K562 (cell line): ENCODE results near the gene COL4A2. TPM values are rescaled to one million over a fixed set of nuclear protein-coding genes. Genes with fewer than 3 reads are reported as not detected.

ENCODE experiments used
- ATAC-seq: fragments of 200-7000 bp; cut with Tn5 transposase; 3 replicates; pipeline ENCODE4 v1.9.1; 2020; ENCODE audit warnings: moderate library complexity
- BruUV-seq: library from RNA; stranded (reverse); fragments of 400-500 nt; replicated peaks from 2 replicates; lab custom pipeline; 2021; lab: Mats Ljungman, UMichigan
- CTCF ChIA-PET: fragments of 300-600 bp; formaldehyde crosslinking; extraction: SDS; loops from one replicate; lab custom pipeline; 2021; ENCODE audit warnings: low intra/inter-chr PET ratio; lab: Yijun Ruan, JAX
- POLR2A ChIA-PET: fragments of 300-600, 350-650 bp; sonication (Branson Sonifier 250); formaldehyde crosslinking; extraction: SDS; loops from one replicate; lab custom pipeline; 2021; ENCODE audit warnings: antibody characterized with exemption, inconsistent platforms; lab: Yijun Ruan, JAX
- DNase-seq, 4 experiments: peaks; one replicate each; pipeline versions ENCODE4 v3.0.0 to v3.0.0-alpha.2; 2011 to 2018; ENCODE audit warnings: low spot score in 3 of 4, mixed read lengths in 3 of 4; ENCODE audit errors: extremely low read depth in 1 of 4
- FAIRE-seq: peaks from 2 replicates; lab custom pipeline; 2011; peaks lifted over from hg19 to GRCh38; lab: Jason Lieb, UNC
- H2AFZ ChIP-seq: 2 replicates; pipeline ENCODE4 v1.6.0; 2011; ENCODE audit warnings: low read depth, low read length, control low read depth, inconsistent platforms
- H3K27ac ChIP-seq: fragments of 200-600 bp; 3 replicates; pipeline ENCODE4 v1.8.0; 2011; ENCODE audit warnings: low read depth, mild to moderate bottlenecking, control low read depth, inconsistent platforms, low read length, moderate library complexity, mixed read lengths; ENCODE audit errors: extremely low read depth
- H3K27me3 ChIP-seq, 2 experiments: fragments of 300-600 bp in 1 of 2; 2 replicates in 1 of 2; 3 replicates in 1 of 2; pipeline versions ENCODE4 v1.6.0 to v1.8.0; 2011; ENCODE audit warnings: inconsistent platforms in 2 of 2, low read length in 2 of 2, mild to moderate bottlenecking in 1 of 2, mixed read lengths in 1 of 2, moderate library complexity in 1 of 2; ENCODE audit not compliant: control insufficient read depth in 2 of 2, insufficient read depth in 2 of 2
- H3K36me3 ChIP-seq: fragments of 300-600 bp; 3 replicates; pipeline ENCODE4 v1.8.0; 2011; ENCODE audit warnings: mild to moderate bottlenecking, low read length, inconsistent platforms; ENCODE audit not compliant: control insufficient read depth, insufficient read depth
- H3K4me1 ChIP-seq, 2 experiments: fragments of 200-600 bp in 1 of 2; replicated peaks in 1 of 2; 2 replicates in 1 of 2; 3 replicates in 1 of 2; pipeline versions ENCODE4 v1.5.1 to v1.8.0; 2011; ENCODE audit warnings: inconsistent platforms in 2 of 2, low read length in 2 of 2, mild to moderate bottlenecking in 1 of 2, mixed read lengths in 1 of 2, moderate library complexity in 1 of 2; ENCODE audit not compliant: control insufficient read depth in 2 of 2, insufficient read depth in 2 of 2
- H3K4me2 ChIP-seq: 2 replicates; pipeline ENCODE4 v1.6.1; 2011; ENCODE audit warnings: low read length, control low read depth, inconsistent platforms, mixed read lengths; ENCODE audit not compliant: insufficient read depth
- H3K4me3 ChIP-seq: fragments of 200-600 bp; sonication (generic), shearing (Covaris generic); 2 replicates; pipeline ENCODE4 v1.5.1; 2016; ENCODE audit warnings: control low read depth, inconsistent platforms
- H3K79me2 ChIP-seq: fragments of 200-600 bp; 3 replicates; pipeline ENCODE4 v1.8.0; 2011; ENCODE audit warnings: low read length, inconsistent platforms; ENCODE audit not compliant: control insufficient read depth, insufficient read depth
- H3K9ac ChIP-seq, 2 experiments: 2 replicates each; pipeline versions ENCODE4 v1.6.0 to v1.6.1; 2011; ENCODE audit warnings: low read depth in 2 of 2, low read length in 2 of 2, control low read depth in 1 of 2, inconsistent platforms in 1 of 2, mild to moderate bottlenecking in 1 of 2, mixed read lengths in 1 of 2; ENCODE audit not compliant: insufficient read depth in 1 of 2
- H3K9me1 ChIP-seq: one replicate; pipeline ENCODE4 v1.6.0; 2011; ENCODE audit warnings: inconsistent platforms, mild to moderate bottlenecking, low read length, moderate library complexity; ENCODE audit not compliant: control insufficient read depth, insufficient read depth
- H3K9me3 ChIP-seq: replicated peaks from 2 replicates; pipeline ENCODE4 v1.5.1; 2011; ENCODE audit warnings: low read depth, low read length, inconsistent platforms; ENCODE audit not compliant: control insufficient read depth, insufficient read depth
- H4K20me1 ChIP-seq: replicated peaks from 2 replicates; pipeline ENCODE4 v1.6.1; 2011; ENCODE audit warnings: low read length, inconsistent platforms, mixed read lengths; ENCODE audit not compliant: control insufficient read depth, insufficient read depth
- ELK1 ChIP-seq: sonication (generic); formaldehyde crosslinking; IDR thresholded peaks from 2 replicates; pipeline ENCODE4 v1.8.1; 2022; ENCODE audit warnings: missing genetic modification reagents
- NFIX ChIP-seq: fragments of 250-450 bp; sonication (Bioruptor Pico); IDR thresholded peaks from 2 replicates; pipeline ENCODE4 v1.4.0; 2020; ENCODE audit warnings: low read depth, mild to moderate bottlenecking, moderate library complexity
- NR3C1 ChIP-seq: sonication (generic); formaldehyde crosslinking; IDR thresholded peaks from 2 replicates; pipeline ENCODE4 v1.8.1; 2022; ENCODE audit warnings: missing genetic modification reagents
- PATZ1 ChIP-seq: fragments of 250-450 bp; sonication (Bioruptor Pico); IDR thresholded peaks from 2 replicates; pipeline ENCODE4 v1.5.0; 2020; ENCODE audit warnings: mild to moderate bottlenecking, borderline replicate concordance
- POLR2H ChIP-seq: IDR thresholded peaks from 2 replicates; pipeline ENCODE4 v1.6.1; 2016; ENCODE audit warnings: missing genetic modification characterization, low read depth, mild to moderate bottlenecking, control low read depth, missing compliant biosample characterization, moderate library complexity
- PURB ChIP-seq: sonication (generic); formaldehyde crosslinking; IDR thresholded peaks from 2 replicates; pipeline ENCODE4 v1.9.0; 2021; ENCODE audit warnings: low read depth, mild to moderate bottlenecking, missing genetic modification reagents
- RBM14 ChIP-seq: fragments of 200-400 bp; formaldehyde crosslinking; IDR thresholded peaks from 2 replicates; pipeline ENCODE4 v1.6.1; 2018; ENCODE audit warnings: low read depth, mild to moderate bottlenecking, low read length, moderate library complexity, borderline replicate concordance; ENCODE audit not compliant: insufficient read depth
- TCF7L2 ChIP-seq: fragments of 150-350 bp; IDR thresholded peaks from 2 replicates; pipeline ENCODE4 v1.6.1; 2016; ENCODE audit warnings: low read depth, mild to moderate bottlenecking, low read length, moderate library complexity
- WHSC1 ChIP-seq: IDR thresholded peaks from one replicate; pipeline ENCODE4 v1.6.1; 2012; ENCODE audit warnings: low read length, control low read depth, inconsistent platforms
- ZC3H11A ChIP-seq: IDR thresholded peaks from 2 replicates; pipeline ENCODE4 v1.6.1; 2012; ENCODE audit warnings: low read depth, low read length, improper control_type of control experiment
- ZFX ChIP-seq: sonication (generic); formaldehyde crosslinking; IDR thresholded peaks from 2 replicates; pipeline ENCODE4 v1.8.0; 2022; ENCODE audit warnings: mild to moderate bottlenecking, missing genetic modification reagents, moderate library complexity
- ZNF12 ChIP-seq: sonication (generic); formaldehyde crosslinking; IDR thresholded peaks from 2 replicates; pipeline ENCODE4 v1.4.0; 2020; ENCODE audit warnings: mild to moderate bottlenecking, missing genetic modification reagents
- ZNF280B ChIP-seq: fragments of 250-450 bp; sonication (Bioruptor Pico); IDR thresholded peaks from 2 replicates; pipeline ENCODE4 v1.5.1; 2021; ENCODE audit warnings: mild to moderate bottlenecking
- ZNF668 ChIP-seq: fragments of 250-450 bp; sonication (Bioruptor Pico); IDR thresholded peaks from 2 replicates; pipeline ENCODE4 v1.8.0; 2022; ENCODE audit warnings: mild to moderate bottlenecking, inconsistent platforms
- ZNF75A ChIP-seq: fragments of 450-650 bp; formaldehyde crosslinking; IDR thresholded peaks from 2 replicates; pipeline ENCODE4 v1.4.0; 2020; ENCODE audit warnings: mild to moderate bottlenecking
- WGBS: fragments of 100-300 bp; shearing (Covaris generic); methylation state at CpG from one replicate; pipeline ENCODE4 v1.1.6; 2016; ENCODE audit warnings: low coverage, mixed read lengths; ENCODE audit not compliant: insufficient coverage; ENCODE audit errors: missing lambda C conversion rate; 5-methylcytosine and 5-hydroxymethylcytosine counted together
- in situ Hi-C: fragments of 300-500 bp; cut with MboI; formaldehyde crosslinking; loops from 4 replicates; pipeline ENCODE4 v1.15.0; 2018; ENCODE audit warnings: inconsistent platforms, mixed read lengths
- intact Hi-C: fragments of 100-400 bp; cut with micrococcal nuclease; formaldehyde crosslinking; loops from 2 replicates; pipeline ENCODE4 v1.14.2; 2022
- polyA plus RNA-seq, 8 experiments: library from polyadenylated mRNA; depleted of rRNA in 4 of 8; stranded (reverse) in 5 of 8; unstranded in 3 of 8; fragments of >200 nt; fragmentation: Nextera tagmentation in 2 of 8; fragmentation: Illumina TruSeq in 1 of 8; extraction: Ambion mirVana in 2 of 8; extraction: Trizol in 1 of 8; gene quantifications; 2 replicates each; pipeline versions ENCODE4 v1.2.1 to v1.2.3, GENCODE V29; 2011 to 2014; ENCODE audit warnings: inconsistent platforms in 1 of 8, missing spikeins in 1 of 8
- total RNA-seq, 7 experiments: library from RNA; depleted of rRNA in 6 of 7; stranded (reverse); fragments of >200 nt in 6 of 7; fragmentation: Illumina TruSeq in 2 of 7; extraction: Trizol in 2 of 7; gene quantifications; 2 replicates each; pipeline versions ENCODE4 v1.2.1 to v1.2.3, GENCODE V29; 2011 to 2021; ENCODE audit warnings: low replicate concordance in 1 of 7

The COL4A2 gene
- total and polyA plus RNA-seq, 9 of the 15 experiments (the other 6 are each of a cell fraction or from before 2014, with no cell fraction given): 0.13 to 15.2 (median 8.1) TPM

- Histone ChIP-seq H3K4me2 (no peak overlapping the region), H3K4me1 (peaks cover 0 to 6% of the 10 kb centered on the region in 2 experiments; a peak in 1 of 5 replicates), H4K20me1 (no peaks in the 10 kb centered on the region), H3K4me3 (no peak overlapping the region), H3K79me2 (no peaks in the 10 kb centered on the region), H3K9ac (no peak overlapping the region), H3K9me1 (no peaks in the 10 kb centered on the region), H3K27me3 (peaks cover 29 to 56% of the 10 kb centered on the region in 2 experiments), H3K36me3 (no peaks in the 10 kb centered on the region), H3K27ac (no peak overlapping the region), H2AFZ (no peak overlapping the region), H3K9me3 (no peaks in the 10 kb centered on the region)
- ChIA-PET CTCF (no interaction called here), POLR2A (interaction anchor here (1.0 kb wide), 1 partner anchor 8 kb away, joined by 3 read pairs; no protein-coding TSS in a partner anchor)
- in situ Hi-C loops (no loop called here), intact Hi-C loops (no loop called here)
- ATAC-seq (no peak), DNase-seq (no peak), FAIRE-seq (no peak)
- WGBS: 10% methylated on average over 10 of the region's 16 CpGs
- TF ChIP-seq WHSC1 (no peak), ZNF668 (CRISPR knock-in tag) (no peak), ZNF12 (CRISPR knock-in tag) (no peak), ZFX (CRISPR knock-in tag) (no peak), NFIX (CRISPR knock-in tag) (no peak), ZNF75A (CRISPR knock-in tag) (no peak), RBM14 (no peak), ZNF280B (CRISPR knock-in tag) (no peak), PURB (CRISPR knock-in tag) (no peak), POLR2H (tag) (no peak), NR3C1 (CRISPR knock-in tag) (no peak), PATZ1 (CRISPR knock-in tag) (no peak), ZC3H11A (no peak), ELK1 (no peak), TCF7L2 (no peak)
- BruUV-seq: no TSS peak
These were observed 131.7 kb downstream of the COL4A2 start for GRCh38 chr13:110438776-110439175.
